Right hindlimb (tissue), 1 donor: ENCODE results near the gene SLC4A4.

Experiments
- DNase-seq: peaks from one replicate; pipeline ENCODE4 v3.0.0-alpha.2; 2018

Gene SLC4A4

DNA sequence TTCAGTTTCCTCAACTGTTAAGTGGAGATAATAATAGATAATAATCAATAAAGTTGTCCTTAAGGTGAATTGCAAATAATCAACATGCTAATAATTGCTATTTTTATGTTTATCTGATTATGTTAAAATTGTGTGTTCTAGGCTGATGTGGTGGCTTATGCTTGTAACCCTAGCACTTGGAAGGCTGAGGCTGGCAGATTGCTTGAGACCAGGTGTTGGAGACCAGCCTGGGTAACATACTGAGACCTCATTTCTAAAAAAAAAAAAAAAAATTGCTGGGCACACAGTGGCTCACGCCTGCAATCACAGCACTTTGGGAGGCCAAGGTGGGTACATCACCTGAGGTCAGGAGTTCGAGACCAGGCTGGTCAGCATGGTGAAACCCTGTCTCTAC is 269.9 kb downstream of the SLC4A4 start:
- DNase-seq = no peak

DNA sequence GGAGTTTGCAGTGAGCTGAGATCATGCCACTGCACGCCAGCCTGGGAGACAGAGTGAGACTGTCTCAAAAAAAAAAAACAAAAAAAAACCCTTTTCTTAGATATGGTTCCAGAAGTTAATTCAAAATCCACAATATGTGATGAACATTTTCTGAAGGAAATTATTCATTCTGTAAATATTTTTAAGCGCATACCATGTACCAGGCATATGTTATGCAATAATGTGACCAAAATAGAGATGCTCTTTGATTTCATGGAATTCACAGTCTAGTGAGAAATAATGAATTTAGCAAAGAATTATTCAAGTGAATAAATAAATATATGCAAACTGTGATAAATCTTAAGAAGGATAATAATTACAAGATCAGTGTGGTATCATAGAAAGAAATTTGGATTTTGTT is 270.3 kb downstream of the SLC4A4 start:
- DNase-seq = no peak

- no peak for DNase-seq
Observed at GRCh38 chr4:71609651-71610050, 270.8 kb downstream of the SLC4A4 start.

DNA sequence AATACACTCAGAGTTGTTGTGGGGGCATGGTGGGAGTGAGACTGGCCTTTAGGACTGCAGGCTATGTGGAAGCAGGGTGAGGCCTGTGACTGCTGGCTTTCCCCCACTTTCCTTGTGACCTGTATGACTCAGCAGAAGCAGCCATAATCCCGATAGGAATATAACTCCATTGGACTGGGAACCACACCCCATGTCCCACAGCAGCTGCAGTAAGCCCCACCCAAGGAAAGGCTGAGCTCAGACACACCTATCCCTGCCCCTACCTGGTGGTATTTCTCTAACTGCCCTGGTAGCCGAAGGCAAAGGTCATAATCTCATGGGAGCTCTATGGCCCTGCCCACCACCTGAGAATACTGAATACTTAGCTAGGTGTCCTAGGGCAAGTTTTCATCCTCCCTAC is 275.8 kb downstream of the SLC4A4 start:
- no peak for DNase-seq

- DNase-seq = no peak
Observed at GRCh38 chr4:71616168-71616811, 277.5 kb downstream of the SLC4A4 start.
